Testis (tissue), 2 donors: ENCODE results near the gene FBXL20.

Experiments
- CTCF ChIP-seq, 3 experiments: fragments of 450-650 bp in 2 of 3; fragments of 200-600 bp in 1 of 3; sonication (generic) in 1 of 3; IDR thresholded peaks; one replicate each; pipeline ENCODE4 v1.5.1; 2016 to 2019; ENCODE audit warnings: antibody characterized with exemption in 3 of 3, mild to moderate bottlenecking in 2 of 3, moderate library complexity in 1 of 3
- POLR2A ChIP-seq: fragments of 450-650 bp; IDR thresholded peaks from one replicate; pipeline ENCODE4 v1.6.1; 2017; ENCODE audit warnings: antibody characterized with exemption, mild to moderate bottlenecking, moderate library complexity

- TF ChIP-seq POLR2A: no peak
- TF ChIP-seq CTCF (IDR thresholded peaks at IDR 0.05): no peak
Observed at GRCh38 chr17:39229274-39229913, 172.0 kb downstream of the FBXL20 start.
